ENCODE measurements around the gene IQCB1. TPM values are rescaled to one million over a fixed set of nuclear protein-coding genes. Genes with fewer than 3 reads are reported as not detected.
"Not testable (repeated sequence)": the region's sequence is repeated elsewhere in the genome, so short reads cannot be mapped to it uniquely, and the experiment has no call there.

Gene IQCB1
- total and polyA plus RNA-seq, 7 donors = 6.2 to 21.6 (median 18.9) TPM

DNA sequence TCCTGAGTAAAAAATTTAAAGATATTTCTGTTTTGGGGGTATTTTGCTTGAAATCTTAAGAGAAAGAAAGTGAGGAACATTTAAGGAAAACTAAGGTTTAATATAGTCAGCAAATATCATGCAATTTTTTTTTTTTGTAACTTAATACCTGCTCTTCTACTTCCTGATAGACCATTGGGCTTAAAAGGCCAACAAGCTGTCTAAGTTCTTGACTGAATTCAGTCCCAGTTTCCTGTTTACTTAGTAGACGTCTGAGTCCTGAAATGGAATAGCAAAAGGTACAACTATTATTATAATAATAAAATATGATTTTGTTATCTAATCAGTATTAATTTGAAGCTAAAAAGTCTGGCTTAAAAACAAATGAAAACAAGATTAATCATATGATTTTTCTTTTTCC lies 37.9 kb downstream of the IQCB1 start:
- H3K27ac ChIP-seq = no peak overlapping the region
- WGBS, 2 donors = 19 to 37% methylated on average over 1 of the region's 1 CpG

DNA sequence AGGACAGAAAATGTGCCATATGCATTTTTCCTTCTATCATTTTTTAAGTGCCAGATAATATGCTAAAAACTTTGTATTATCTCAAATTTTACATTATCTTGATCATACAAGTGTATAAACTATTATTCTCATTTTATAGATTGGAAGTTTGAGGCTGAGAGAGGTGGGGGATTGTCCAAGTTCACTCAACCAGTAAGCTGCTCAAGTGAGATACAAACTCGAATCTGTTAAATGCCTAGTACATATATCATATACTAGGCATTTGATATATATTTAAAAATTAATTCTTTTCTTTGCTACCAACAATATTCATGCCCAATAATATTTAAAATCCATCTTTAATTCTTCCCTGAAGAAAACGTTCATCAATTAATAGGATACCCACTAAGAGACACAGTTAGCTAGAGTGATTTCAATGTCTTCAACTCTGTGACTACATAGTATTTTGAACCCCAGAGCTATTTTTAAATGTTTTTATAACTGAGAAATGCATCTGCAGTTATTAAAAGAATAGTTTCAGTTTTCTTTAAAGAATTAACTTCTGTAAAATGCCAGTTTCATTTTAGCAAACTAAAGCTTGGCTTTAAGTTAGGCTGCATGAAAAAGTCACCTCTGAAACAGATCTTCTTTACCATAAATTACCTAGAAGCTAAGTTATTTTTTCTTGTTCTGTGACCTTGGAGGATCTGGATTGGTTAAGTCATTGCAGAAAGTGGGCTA lies 40.4 kb downstream of the IQCB1 start:
- DNase-seq = no peak
- WGBS, 2 donors = 73 to 87% methylated on average over 2 of the region's 2 CpGs
- Histone ChIP-seq H3K27me3 (no peaks in the 10 kb centered on the region), H3K4me1 (no peaks in the 10 kb centered on the region), H3K4me3 (no peak overlapping the region), H3K27ac (no peak overlapping the region), H3K36me3 (peaks cover 0 to 52% (median 3%) of the 10 kb centered on the region in 4 donors), H3K9me3 (no peaks in the 10 kb centered on the region)
- intact Hi-C loops (cut with DNase I) = no loop called here
- TF ChIP-seq POLR2AphosphoS5 (IDR thresholded peaks at IDR 0.05) = no peak
- TF ChIP-seq EP300 (IDR thresholded peaks at IDR 0.05) = no peak
- TF ChIP-seq, protein P1, sequence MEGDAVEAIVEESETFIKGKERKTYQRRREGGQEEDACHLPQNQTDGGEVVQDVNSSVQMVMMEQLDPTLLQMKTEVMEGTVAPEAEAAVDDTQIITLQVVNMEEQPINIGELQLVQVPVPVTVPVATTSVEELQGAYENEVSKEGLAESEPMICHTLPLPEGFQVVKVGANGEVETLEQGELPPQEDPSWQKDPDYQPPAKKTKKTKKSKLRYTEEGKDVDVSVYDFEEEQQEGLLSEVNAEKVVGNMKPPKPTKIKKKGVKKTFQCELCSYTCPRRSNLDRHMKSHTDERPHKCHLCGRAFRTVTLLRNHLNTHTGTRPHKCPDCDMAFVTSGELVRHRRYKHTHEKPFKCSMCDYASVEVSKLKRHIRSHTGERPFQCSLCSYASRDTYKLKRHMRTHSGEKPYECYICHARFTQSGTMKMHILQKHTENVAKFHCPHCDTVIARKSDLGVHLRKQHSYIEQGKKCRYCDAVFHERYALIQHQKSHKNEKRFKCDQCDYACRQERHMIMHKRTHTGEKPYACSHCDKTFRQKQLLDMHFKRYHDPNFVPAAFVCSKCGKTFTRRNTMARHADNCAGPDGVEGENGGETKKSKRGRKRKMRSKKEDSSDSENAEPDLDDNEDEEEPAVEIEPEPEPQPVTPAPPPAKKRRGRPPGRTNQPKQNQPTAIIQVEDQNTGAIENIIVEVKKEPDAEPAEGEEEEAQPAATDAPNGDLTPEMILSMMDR (IDR thresholded peaks at IDR 0.05) = no peak
- TF ChIP-seq POLR2A (IDR thresholded peaks at IDR 0.05) = no peak

More for the DNA sequence above, 37.9 kb downstream of the IQCB1 start:
- no peaks in the 10 kb centered on the region for H3K4me1 ChIP-seq
- intact Hi-C loops (cut with DNase I) = no loop called here
- no peaks in the 10 kb centered on the region for H3K9me3 ChIP-seq
- peaks cover 0 to 33% (median 0%) of the 10 kb centered on the region in 4 donors for H3K36me3 ChIP-seq
- H3K27me3 ChIP-seq = no peaks in the 10 kb centered on the region
- no peak for TF ChIP-seq EP300 (IDR thresholded peaks at IDR 0.05)
- no peak for TF ChIP-seq POLR2A (IDR thresholded peaks at IDR 0.05)
- TF ChIP-seq, protein P1 (IDR thresholded peaks at IDR 0.05) = no peak
- H3K4me3 ChIP-seq = no peak overlapping the region
- DNase-seq = no peak

DNA sequence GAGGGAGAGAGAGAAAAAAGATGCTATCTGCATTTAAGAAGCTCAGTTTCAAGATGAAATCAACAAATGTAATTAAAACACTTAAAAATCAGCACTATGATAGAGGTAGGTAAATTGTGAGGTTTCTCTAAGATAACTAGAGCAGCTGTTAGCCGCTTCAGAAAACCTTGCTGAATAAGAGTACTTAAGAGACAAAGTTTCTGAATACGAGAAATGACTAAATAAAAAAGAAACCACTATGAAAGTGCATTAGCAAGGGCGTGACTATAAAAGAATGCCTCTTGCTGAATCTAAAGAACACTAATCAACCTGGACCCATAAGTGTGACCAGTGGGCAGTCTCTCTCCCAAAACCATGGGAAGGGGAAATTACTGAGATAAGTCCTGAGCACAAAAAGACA lies 41.8 kb downstream of the IQCB1 start:
- H3K27ac ChIP-seq = no peak overlapping the region
- H3K36me3 ChIP-seq = peaks cover 0 to 65% (median 8%) of the 10 kb centered on the region in 4 donors
- TF ChIP-seq POLR2AphosphoS5 (IDR thresholded peaks at IDR 0.05) (no peak), POLR2A (IDR thresholded peaks at IDR 0.05) (no peak), EP300 (IDR thresholded peaks at IDR 0.05) (no peak)
- no peaks in the 10 kb centered on the region for H3K4me1 ChIP-seq
- 81 to 97% methylated on average over 3 of the region's 3 CpGs for WGBS, 2 donors
- no peak for DNase-seq
- no peak overlapping the region for H3K4me3 ChIP-seq
- no peaks in the 10 kb centered on the region for H3K27me3 ChIP-seq
- H3K9me3 ChIP-seq = no peaks in the 10 kb centered on the region
- intact Hi-C loops (cut with DNase I) = no loop called here

DNA sequence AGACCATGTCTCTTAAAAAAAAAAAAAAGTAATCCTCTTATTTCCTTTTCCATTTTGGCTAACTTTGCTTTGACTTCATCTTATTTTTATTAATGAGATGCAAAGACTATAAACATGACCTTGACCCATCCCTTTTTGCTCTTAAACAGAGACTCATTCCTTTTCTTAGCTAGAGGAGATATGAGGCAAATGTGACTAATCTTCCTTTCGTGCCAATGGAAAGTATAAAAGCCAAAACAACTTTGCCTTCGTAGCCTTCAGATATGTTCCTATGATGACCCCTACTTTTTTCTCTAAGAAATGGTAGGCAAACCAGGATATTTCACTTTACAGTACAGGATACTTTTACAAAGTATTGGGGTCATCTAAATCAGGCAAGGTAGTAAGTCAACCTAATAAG lies 48.4 kb downstream of the IQCB1 start:
- no peak overlapping the region for H3K27ac ChIP-seq
- peaks cover 0 to 56% (median 16%) of the 10 kb centered on the region in 4 donors for H3K36me3 ChIP-seq
- H3K9me3 ChIP-seq = no peaks in the 10 kb centered on the region
- intact Hi-C loops (cut with DNase I) = no loop called here
- TF ChIP-seq POLR2A (IDR thresholded peaks at IDR 0.05) (no peak), EP300 (IDR thresholded peaks at IDR 0.05) (no peak)
- WGBS, 2 donors = 91 to 95% methylated on average over 2 of the region's 2 CpGs
- H3K4me1 ChIP-seq = no peaks in the 10 kb centered on the region
- H3K27me3 ChIP-seq = no peaks in the 10 kb centered on the region
- H3K4me3 ChIP-seq = no peak overlapping the region
- DNase-seq = no peak

DNA sequence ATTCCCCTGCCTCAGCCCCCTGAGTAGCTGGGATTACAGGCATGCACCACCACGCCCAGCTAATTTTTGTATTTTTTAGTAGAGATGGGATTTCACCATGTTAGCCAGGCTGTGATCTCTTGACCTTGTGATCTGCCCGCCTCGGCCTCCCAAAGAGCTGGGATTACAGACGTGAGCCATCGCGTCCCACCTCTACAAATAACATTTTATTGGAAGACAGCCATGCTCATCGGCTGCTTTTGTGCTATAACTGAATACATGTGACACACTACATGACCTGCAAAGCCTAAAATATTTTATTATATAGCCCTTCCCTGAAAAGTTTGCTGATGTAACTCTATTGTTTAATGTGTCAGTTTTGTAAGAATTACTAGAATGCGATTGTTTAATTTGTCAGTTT lies 52.1 kb downstream of the IQCB1 start:
- H3K27ac ChIP-seq; intact Hi-C loops (cut with DNase I); H3K4me1 ChIP-seq; DNase-seq; H3K4me3 ChIP-seq; H3K9me3 ChIP-seq; H3K27me3 ChIP-seq: not testable (repeated sequence)
- H3K36me3 ChIP-seq = peaks cover 0 to 56% (median 19%) of the 10 kb centered on the region in 4 donors
- 89% methylated on average over 8 of the region's 8 CpGs for WGBS, 2 donors

DNA sequence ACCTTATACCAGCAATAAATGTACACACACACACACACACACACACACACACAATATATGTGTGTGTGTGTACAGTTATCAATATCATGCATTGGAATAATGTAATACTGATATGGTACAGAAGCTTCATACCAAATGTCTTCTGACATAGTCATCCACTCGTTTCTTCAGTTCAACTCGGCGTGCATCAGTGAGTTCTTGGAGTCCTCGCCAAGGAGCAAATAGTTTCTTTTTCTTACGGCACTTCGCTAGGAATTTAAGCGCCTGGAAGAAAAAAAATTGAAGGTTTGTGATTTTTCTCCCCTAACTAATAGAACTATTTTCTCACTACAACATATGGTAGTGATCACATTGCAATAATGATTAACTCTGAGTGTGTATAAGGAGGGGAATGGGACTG lies 53.2 kb downstream of the IQCB1 start:
- TF ChIP-seq, protein P1 (IDR thresholded peaks at IDR 0.05) = no peak
- TF ChIP-seq POLR2A (IDR thresholded peaks at IDR 0.05) (no peak), EP300 (IDR thresholded peaks at IDR 0.05) (no peak), POLR2AphosphoS5 (IDR thresholded peaks at IDR 0.05) (no peak)
- Histone ChIP-seq H3K36me3 (peaks cover 0 to 54% (median 19%) of the 10 kb centered on the region in 4 donors), H3K27me3 (no peaks in the 10 kb centered on the region), H3K27ac (no peak overlapping the region), H3K4me1 (no peaks in the 10 kb centered on the region), H3K9me3 (no peaks in the 10 kb centered on the region), H3K4me3 (no peak overlapping the region)
- intact Hi-C loops (cut with DNase I) = no loop called here
- 98 to 99% methylated on average over 7 of the region's 7 CpGs for WGBS, 2 donors
- DNase-seq = no peak

DNA sequence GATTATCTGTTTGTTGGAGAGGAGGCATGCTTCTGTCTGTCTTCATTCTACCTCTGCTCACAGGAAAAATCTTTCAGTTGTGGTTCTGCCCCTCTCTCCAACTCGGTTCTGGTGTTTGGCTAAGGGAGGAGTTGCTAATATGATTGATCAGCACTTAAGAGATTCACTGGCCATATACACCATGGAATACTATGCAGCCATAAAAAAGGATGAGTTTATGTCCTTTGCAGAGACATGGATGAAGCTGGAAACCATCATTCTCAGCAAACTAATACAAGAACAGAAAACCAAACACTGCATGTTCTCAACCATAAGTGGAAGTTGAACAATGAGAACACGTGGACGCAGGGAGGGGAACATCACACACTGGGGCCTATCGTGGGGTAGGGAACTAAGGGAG lies 59.8 kb downstream of the IQCB1 start:
- H3K36me3 ChIP-seq = peaks cover 0 to 83% (median 33%) of the 10 kb centered on the region in 4 donors
- intact Hi-C loops (cut with DNase I); DNase-seq; H3K27me3 ChIP-seq; H3K9me3 ChIP-seq; H3K4me3 ChIP-seq; H3K4me1 ChIP-seq; H3K27ac ChIP-seq: not testable (repeated sequence)
- 96 to 97% methylated on average over 4 of the region's 4 CpGs for WGBS, 2 donors

Measured in sigmoid colon (tissue), 7 donors.